Upper lobe of right lung (tissue), 1 donor: ENCODE results near the gene PKD2L1. TPM values are rescaled to one million over a fixed set of nuclear protein-coding genes. Genes with fewer than 3 reads are reported as not detected.
"Not testable (repeated sequence)": the region's sequence is repeated elsewhere in the genome, so short reads cannot be mapped to it uniquely, and the experiment has no call there.

ENCODE experiments used
- ATAC-seq: fragments of 200-7000 bp; cut with Tn5 transposase; one replicate; pipeline ENCODE4 v1.9.1; 2020; ENCODE audit warnings: mild to moderate bottlenecking, moderate library complexity
- DNase-seq: peaks from one replicate; pipeline ENCODE4 v3.0.0-alpha.2; 2020
- H3K27ac ChIP-seq: fragments of 200-600 bp; one replicate; pipeline ENCODE4 v1.8.0; 2022
- H3K27me3 ChIP-seq: fragments of 200-600 bp; one replicate; pipeline ENCODE4 v1.8.0; 2022; ENCODE audit warnings: mild to moderate bottlenecking
- H3K36me3 ChIP-seq: fragments of 200-600 bp; one replicate; pipeline ENCODE4 v1.8.0; 2022
- H3K4me1 ChIP-seq: fragments of 200-600 bp; one replicate; pipeline ENCODE4 v1.8.0; 2022
- H3K4me3 ChIP-seq: fragments of 200-600 bp; one replicate; pipeline ENCODE4 v1.8.0; 2022; ENCODE audit warnings: mild to moderate bottlenecking
- H3K9me3 ChIP-seq: fragments of 200-600 bp; one replicate; pipeline ENCODE4 v1.8.0; 2022
- intact Hi-C: fragments of 100-400 bp; cut with DNase I; formaldehyde crosslinking; loops from one replicate; pipeline ENCODE4 v1.11.0; 2022
- total RNA-seq: library from RNA; stranded (reverse); fragmentation: NEBNext Ultra II Directional; extraction: Animal tissue kit (Norgen Biotek cat#: 25700); gene quantifications from one replicate; pipeline ENCODE4 v1.2.1, GENCODE V29; 2021
- TF ChIP-seq, protein P1 (sequence below): fragments of 200-600 bp; IDR thresholded peaks from one replicate; pipeline ENCODE4 v1.8.0; 2022; ENCODE audit warnings: antibody characterized with exemption
- donor health status: DM: no; HTN: yes; CAD: no; lungs with severe emphysema.

The PKD2L1 gene
- total RNA-seq, 1 donor from 2014 or later = 2.1 TPM

DNA sequence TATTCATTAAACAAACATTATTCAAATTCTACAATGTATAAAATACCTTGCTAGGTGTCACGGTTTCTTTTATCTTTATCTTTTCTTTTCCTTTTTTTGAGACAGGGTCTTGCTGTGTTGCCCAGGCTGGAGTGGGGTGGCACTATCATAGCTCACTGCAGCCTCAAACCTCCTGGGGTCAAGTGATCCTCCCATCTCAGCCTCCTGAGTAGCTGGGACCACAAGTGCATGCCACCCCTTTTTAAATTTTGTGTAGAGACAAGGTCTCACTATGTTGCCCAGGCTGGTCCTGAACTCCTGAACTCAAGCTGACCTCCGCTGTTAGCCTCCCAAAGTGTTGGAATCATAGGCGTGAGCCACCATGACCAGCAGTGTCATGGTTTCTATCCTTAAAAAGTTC is 25.6 kb downstream of the PKD2L1 start:
- Histone ChIP-seq H3K4me3 (no peak overlapping the region), H3K27me3 (no peaks in the 10 kb centered on the region), H3K27ac (no peak overlapping the region), H3K36me3 (no peaks in the 10 kb centered on the region), H3K9me3 (no peaks in the 10 kb centered on the region), H3K4me1 (no peaks in the 10 kb centered on the region)
- intact Hi-C loops = no loop called here
- TF ChIP-seq, protein P1, sequence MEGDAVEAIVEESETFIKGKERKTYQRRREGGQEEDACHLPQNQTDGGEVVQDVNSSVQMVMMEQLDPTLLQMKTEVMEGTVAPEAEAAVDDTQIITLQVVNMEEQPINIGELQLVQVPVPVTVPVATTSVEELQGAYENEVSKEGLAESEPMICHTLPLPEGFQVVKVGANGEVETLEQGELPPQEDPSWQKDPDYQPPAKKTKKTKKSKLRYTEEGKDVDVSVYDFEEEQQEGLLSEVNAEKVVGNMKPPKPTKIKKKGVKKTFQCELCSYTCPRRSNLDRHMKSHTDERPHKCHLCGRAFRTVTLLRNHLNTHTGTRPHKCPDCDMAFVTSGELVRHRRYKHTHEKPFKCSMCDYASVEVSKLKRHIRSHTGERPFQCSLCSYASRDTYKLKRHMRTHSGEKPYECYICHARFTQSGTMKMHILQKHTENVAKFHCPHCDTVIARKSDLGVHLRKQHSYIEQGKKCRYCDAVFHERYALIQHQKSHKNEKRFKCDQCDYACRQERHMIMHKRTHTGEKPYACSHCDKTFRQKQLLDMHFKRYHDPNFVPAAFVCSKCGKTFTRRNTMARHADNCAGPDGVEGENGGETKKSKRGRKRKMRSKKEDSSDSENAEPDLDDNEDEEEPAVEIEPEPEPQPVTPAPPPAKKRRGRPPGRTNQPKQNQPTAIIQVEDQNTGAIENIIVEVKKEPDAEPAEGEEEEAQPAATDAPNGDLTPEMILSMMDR = no peak
- no peak for ATAC-seq
- DNase-seq = no peak

DNA sequence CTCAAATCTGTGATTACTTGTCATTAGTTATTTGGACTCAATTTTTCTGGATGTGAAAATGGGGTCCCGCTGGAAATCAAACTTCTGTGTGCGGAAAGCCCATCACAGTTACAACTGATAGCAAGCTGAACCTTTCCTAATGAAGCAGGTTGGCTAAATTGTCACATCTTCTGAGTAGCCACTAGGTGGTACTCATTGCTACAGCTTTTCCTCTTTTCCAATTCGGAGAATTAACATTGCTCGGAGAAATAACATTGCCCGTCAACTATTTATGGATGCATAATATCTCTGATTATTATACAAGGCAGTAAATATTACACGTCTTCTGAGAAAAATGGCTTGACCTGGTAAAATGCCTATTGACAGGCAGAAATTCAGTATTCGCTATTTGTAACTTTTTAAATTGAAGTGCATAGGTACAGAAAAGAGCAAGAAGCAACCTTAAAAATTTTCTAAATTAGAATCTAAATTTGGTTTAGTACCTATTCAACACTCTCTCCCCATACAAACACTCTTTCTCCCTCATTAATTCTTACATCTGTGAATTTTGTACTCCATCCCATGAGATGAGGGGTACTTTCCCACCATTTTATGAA is 26.2 kb downstream of the PKD2L1 start:
- H3K27me3 ChIP-seq = no peaks in the 10 kb centered on the region
- H3K9me3 ChIP-seq = no peaks in the 10 kb centered on the region
- no peak overlapping the region for H3K27ac ChIP-seq
- DNase-seq = no peak
- intact Hi-C loops = no loop called here
- H3K36me3 ChIP-seq = no peaks in the 10 kb centered on the region
- TF ChIP-seq, protein P1 = peak; percentile 57
- peak; percentile 69 for ATAC-seq
- H3K4me1 ChIP-seq = no peaks in the 10 kb centered on the region
- H3K4me3 ChIP-seq = no peak overlapping the region

DNA sequence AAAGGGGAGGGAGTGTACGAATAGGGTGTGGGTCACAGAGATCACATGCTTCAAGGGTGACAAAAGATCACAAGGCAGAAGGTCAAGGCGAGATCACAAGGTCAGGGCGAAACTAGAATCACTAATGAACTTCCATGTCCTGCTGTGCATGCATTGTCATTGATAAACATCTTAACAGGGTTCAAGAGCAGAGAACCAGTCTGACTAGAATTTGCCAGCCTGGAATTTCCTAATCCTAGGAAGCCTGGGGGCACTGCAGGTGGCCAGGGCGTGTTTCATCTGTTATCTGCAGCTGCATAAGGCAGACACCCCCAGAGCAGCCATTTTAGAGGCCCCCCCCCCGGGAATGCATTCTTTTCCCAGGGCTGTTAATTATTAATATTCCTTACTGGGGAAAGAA is 28.9 kb downstream of the PKD2L1 start:
- H3K4me3 ChIP-seq, H3K9me3 ChIP-seq, H3K27me3 ChIP-seq, DNase-seq, intact Hi-C loops, H3K36me3 ChIP-seq, H3K27ac ChIP-seq, H3K4me1 ChIP-seq, ATAC-seq: not testable (repeated sequence)

DNA sequence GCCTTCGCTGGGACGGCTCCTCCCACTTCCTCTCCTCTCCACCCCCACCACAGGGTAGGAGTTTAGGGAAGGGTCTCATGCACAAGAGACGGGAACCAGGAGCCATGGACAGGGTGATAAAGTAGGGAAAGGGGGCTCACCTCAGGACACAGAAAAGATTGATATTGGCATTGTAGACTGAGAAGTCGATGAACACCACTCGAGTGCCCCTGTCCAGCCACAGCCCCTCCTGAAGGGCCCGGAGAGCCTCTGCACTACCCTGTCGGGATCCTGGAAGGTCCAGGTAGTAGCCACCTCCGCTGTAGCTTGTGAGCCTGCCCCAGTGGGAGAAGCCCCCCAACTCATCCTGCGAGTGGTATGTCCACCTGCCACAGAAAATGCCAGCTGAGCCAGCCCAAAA is 32.8 kb downstream of the PKD2L1 start:
- Histone ChIP-seq H3K9me3 (no peaks in the 10 kb centered on the region), H3K27ac (no peak overlapping the region), H3K36me3 (no peaks in the 10 kb centered on the region), H3K27me3 (no peaks in the 10 kb centered on the region), H3K4me1 (peaks cover 5% of the 10 kb centered on the region), H3K4me3 (no peak overlapping the region)
- ATAC-seq = no peak
- intact Hi-C loops = no loop called here
- TF ChIP-seq, protein P1 = no peak
- no peak for DNase-seq

DNA sequence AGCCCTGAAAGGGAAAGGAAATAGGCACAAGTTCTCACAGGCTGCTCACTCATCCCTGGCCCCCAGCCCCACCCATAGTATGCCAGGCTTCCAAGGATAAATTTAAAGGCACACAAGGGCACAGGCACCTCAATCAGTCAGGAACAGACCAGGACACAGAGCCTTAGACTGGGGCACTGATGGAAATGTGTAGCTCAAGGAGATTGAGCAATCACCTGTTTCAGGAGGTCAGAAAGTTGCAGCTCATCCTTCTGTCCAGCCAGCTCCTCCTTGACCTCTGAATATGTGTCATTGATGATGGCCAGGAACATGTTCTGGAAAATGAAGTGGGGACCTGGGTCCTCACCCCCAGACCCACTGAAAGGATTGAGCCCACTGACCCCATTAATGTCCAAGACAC is 37.0 kb downstream of the PKD2L1 start:
- no peak overlapping the region for H3K4me3 ChIP-seq
- H3K27me3 ChIP-seq = no peaks in the 10 kb centered on the region
- ATAC-seq = no peak
- no peaks in the 10 kb centered on the region for H3K36me3 ChIP-seq
- no peak for DNase-seq
- no peaks in the 10 kb centered on the region for H3K9me3 ChIP-seq
- TF ChIP-seq, protein P1 = no peak
- peaks cover 11% of the 10 kb centered on the region for H3K4me1 ChIP-seq
- intact Hi-C loops = no loop called here
- no peak overlapping the region for H3K27ac ChIP-seq

DNA sequence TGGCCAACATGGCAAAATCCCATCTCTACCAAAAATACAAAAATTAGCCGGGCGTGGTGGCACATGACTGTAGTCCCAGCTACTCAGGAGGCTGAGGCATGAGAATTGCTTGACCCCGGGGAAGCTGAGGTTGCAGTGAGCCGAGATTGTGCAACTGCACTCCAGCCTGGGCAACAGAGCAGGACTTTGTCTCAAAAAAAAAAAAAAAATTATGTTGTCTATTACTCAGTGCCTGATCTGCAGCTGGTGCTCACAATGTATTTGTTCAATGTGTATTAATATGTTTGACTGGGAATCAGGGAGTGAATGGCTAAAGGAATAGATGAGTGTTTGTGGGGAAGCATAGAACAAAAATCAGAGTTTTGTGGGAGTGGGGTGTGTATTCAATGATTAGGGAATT is 37.7 kb downstream of the PKD2L1 start:
- DNase-seq = peak; percentile 79
- not testable (repeated sequence) for H3K27ac ChIP-seq
- peak; percentile 30 for ATAC-seq

DNA sequence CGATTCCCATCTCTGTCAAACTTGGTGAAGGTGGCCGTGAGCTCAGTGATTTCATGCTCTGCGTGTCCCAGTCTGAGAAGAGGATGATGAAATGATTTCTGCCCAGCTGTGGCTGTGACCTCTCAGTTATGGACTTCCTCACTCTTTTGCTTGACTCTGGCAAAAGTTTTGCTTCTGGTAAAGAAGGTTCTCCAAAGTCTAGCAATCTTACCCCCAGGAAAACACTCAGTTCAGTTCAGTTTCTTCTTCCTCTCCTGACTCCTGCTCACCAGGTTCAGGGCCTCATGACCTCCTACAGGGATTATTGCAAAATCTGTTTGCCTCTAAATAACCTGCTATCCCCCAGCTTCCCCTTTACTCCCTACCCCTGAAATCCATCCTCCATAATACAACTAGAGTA is 38.7 kb downstream of the PKD2L1 start:
- H3K27me3 ChIP-seq = no peaks in the 10 kb centered on the region
- DNase-seq = no peak
- intact Hi-C loops = no loop called here
- ATAC-seq = peak; percentile 28
- H3K4me3 ChIP-seq = no peak overlapping the region
- no peak overlapping the region for H3K27ac ChIP-seq
- H3K36me3 ChIP-seq = no peaks in the 10 kb centered on the region
- TF ChIP-seq, protein P1 = no peak
- H3K4me1 ChIP-seq = peaks cover 19% of the 10 kb centered on the region
- no peaks in the 10 kb centered on the region for H3K9me3 ChIP-seq

More for the DNA sequence above, 37.7 kb downstream of the PKD2L1 start:
- H3K4me1 ChIP-seq = peaks cover 13% of the 10 kb centered on the region
- intact Hi-C loops, H3K9me3 ChIP-seq, H3K27me3 ChIP-seq, H3K36me3 ChIP-seq, H3K4me3 ChIP-seq: not testable (repeated sequence)
